Measurements from ENCODE around the gene RBM26.

DNA sequence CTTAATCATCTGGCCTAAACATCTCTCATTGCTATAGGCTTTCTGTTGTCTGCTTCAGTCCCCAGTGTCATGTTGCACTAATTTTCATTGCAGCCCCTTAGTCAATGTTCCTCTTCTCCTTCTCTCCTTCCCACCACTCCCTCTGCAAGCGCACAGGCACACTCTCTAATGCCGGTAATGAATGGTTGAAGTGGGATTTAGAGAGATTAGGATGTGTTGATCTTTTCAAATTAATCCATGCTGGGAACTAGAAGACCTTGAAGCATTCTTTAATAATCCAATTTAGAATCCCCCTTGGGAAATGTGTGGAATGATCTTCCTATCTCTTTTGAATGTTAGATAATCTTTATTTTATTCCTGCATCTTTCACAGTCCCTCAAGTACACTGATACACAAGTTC is 41.7 kb upstream of the RBM26 start:
- TF ChIP-seq EZH2 (IDR thresholded peaks at IDR 0.05; ENCODE audit: borderline replicate concordance, insufficient read depth, low read length, poor library complexity, severe bottlenecking), result no peak
- TF ChIP-seq, protein P1, sequence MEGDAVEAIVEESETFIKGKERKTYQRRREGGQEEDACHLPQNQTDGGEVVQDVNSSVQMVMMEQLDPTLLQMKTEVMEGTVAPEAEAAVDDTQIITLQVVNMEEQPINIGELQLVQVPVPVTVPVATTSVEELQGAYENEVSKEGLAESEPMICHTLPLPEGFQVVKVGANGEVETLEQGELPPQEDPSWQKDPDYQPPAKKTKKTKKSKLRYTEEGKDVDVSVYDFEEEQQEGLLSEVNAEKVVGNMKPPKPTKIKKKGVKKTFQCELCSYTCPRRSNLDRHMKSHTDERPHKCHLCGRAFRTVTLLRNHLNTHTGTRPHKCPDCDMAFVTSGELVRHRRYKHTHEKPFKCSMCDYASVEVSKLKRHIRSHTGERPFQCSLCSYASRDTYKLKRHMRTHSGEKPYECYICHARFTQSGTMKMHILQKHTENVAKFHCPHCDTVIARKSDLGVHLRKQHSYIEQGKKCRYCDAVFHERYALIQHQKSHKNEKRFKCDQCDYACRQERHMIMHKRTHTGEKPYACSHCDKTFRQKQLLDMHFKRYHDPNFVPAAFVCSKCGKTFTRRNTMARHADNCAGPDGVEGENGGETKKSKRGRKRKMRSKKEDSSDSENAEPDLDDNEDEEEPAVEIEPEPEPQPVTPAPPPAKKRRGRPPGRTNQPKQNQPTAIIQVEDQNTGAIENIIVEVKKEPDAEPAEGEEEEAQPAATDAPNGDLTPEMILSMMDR (IDR thresholded peaks at IDR 0.05; ENCODE audit: poor library complexity, severe bottlenecking), result no peak
- no peak for TF ChIP-seq RAD21 (conservative IDR thresholded peaks at IDR 0.05)

Measured in neural cell (in vitro differentiated cells).